K562 (cell line): ENCODE measurements around the gene UBL5. TPM values are rescaled to one million over a fixed set of nuclear protein-coding genes. Genes with fewer than 3 reads are reported as not detected.

Experiments
- ARID3B ChIP-seq: fragments of 250-450 bp; sonication (Bioruptor Pico); IDR thresholded peaks from 2 replicates; pipeline ENCODE4 v1.4.0; 2020; ENCODE audit warnings: borderline replicate concordance
- ATF2 ChIP-seq: sonication (generic); formaldehyde crosslinking; IDR thresholded peaks from 2 replicates; pipeline ENCODE4 v1.8.1; 2022; ENCODE audit warnings: missing genetic modification reagents
- CEBPG ChIP-seq, 3 experiments: fragments of 200-800 bp in 1 of 3; sonication (Bioruptor generic) in 1 of 3; sonication (generic) in 1 of 3; formaldehyde crosslinking in 1 of 3; IDR thresholded peaks in 2 of 3; conservative IDR thresholded peaks in 1 of 3; 2 replicates each; pipeline versions ENCODE4 v1.6.1 to v1.8.0; 2016 to 2022; ENCODE audit warnings: missing compliant biosample characterization in 2 of 3, missing genetic modification characterization in 2 of 3, mild to moderate bottlenecking in 1 of 3, missing genetic modification reagents in 1 of 3
- EHMT2 ChIP-seq: fragments of 450-650 bp; IDR thresholded peaks from 2 replicates; pipeline ENCODE4 v1.6.1; 2018; ENCODE audit warnings: antibody characterized with exemption
- LEF1 ChIP-seq: fragments of 450-650 bp; IDR thresholded peaks from 2 replicates; pipeline ENCODE4 v1.6.1; 2016; ENCODE audit warnings: mild to moderate bottlenecking
- MEF2D ChIP-seq: conservative IDR thresholded peaks from 2 replicates; pipeline ENCODE4 v1.6.1; 2016; ENCODE audit warnings: low read depth, missing genetic modification characterization, missing compliant biosample characterization
- NFATC3 ChIP-seq: fragments of 450-650 bp; IDR thresholded peaks from 2 replicates; pipeline ENCODE4 v1.6.1; 2017; ENCODE audit warnings: mild to moderate bottlenecking
- PHF21A ChIP-seq: fragments of 450-650 bp; IDR thresholded peaks from 2 replicates; pipeline ENCODE4 v1.6.1; 2017; ENCODE audit warnings: low read depth, borderline replicate concordance
- RBM39 ChIP-seq: fragments of 200-400 bp; formaldehyde crosslinking; optimal IDR thresholded peaks from 2 replicates; pipeline ENCODE3; 2018; ENCODE audit warnings: low read depth, low read length
- SIX5 ChIP-seq, 2 experiments: IDR thresholded peaks; 2 replicates each; pipeline ENCODE4 v1.6.1; 2011; ENCODE audit warnings: low read length in 2 of 2, borderline replicate concordance in 1 of 2, low read depth in 1 of 2, mild to moderate bottlenecking in 1 of 2, moderate library complexity in 1 of 2; ENCODE audit not compliant: insufficient read depth in 1 of 2
- SPI1 ChIP-seq: IDR thresholded peaks from 2 replicates; pipeline ENCODE4 v1.6.1; 2011; ENCODE audit warnings: low read depth, low read length, control low read depth, borderline replicate concordance
- SUPT5H ChIP-seq: fragments of 450-650 bp; IDR thresholded peaks from 2 replicates; pipeline ENCODE4 v1.6.1; 2016
- TFE3 ChIP-seq: fragments of 450-650 bp; formaldehyde crosslinking; IDR thresholded peaks from 2 replicates; pipeline ENCODE4 v1.4.0; 2020; ENCODE audit warnings: mild to moderate bottlenecking, mixed read lengths
- THAP7 ChIP-seq: fragments of 250-450 bp; sonication (Bioruptor Pico); IDR thresholded peaks from 2 replicates; pipeline ENCODE4 v1.5.0; 2021
- ZNF449 ChIP-seq: fragments of 250-450 bp; sonication (Bioruptor Pico); IDR thresholded peaks from 2 replicates; pipeline ENCODE4 v1.8.0; 2022; ENCODE audit warnings: moderate library complexity, mild to moderate bottlenecking, inconsistent platforms
- ZNF586 ChIP-seq: fragments of 450-650 bp; formaldehyde crosslinking; conservative IDR thresholded peaks from 2 replicates; pipeline ENCODE4 v1.4.0; 2020; ENCODE audit warnings: mild to moderate bottlenecking, moderate library complexity
- polyA plus RNA-seq, 8 experiments: library from polyadenylated mRNA; depleted of rRNA in 4 of 8; stranded (reverse) in 5 of 8; unstranded in 3 of 8; fragments of >200 nt; fragmentation: Nextera tagmentation in 2 of 8; fragmentation: Illumina TruSeq in 1 of 8; extraction: Ambion mirVana in 2 of 8; extraction: Trizol in 1 of 8; gene quantifications; 2 replicates each; pipeline versions ENCODE4 v1.2.1 to v1.2.3, GENCODE V29; 2011 to 2014; ENCODE audit warnings: inconsistent platforms in 1 of 8, missing spikeins in 1 of 8
- total RNA-seq, 7 experiments: library from RNA; depleted of rRNA in 6 of 7; stranded (reverse); fragments of >200 nt in 6 of 7; fragmentation: Illumina TruSeq in 2 of 7; extraction: Trizol in 2 of 7; gene quantifications; 2 replicates each; pipeline versions ENCODE4 v1.2.1 to v1.2.3, GENCODE V29; 2011 to 2021; ENCODE audit warnings: low replicate concordance in 1 of 7
- TF ChIP-seq, protein P1 (sequence below): fragments of 250-450 bp; sonication (Bioruptor Pico); IDR thresholded peaks from 2 replicates; pipeline ENCODE4 v1.6.1; 2021; ENCODE audit warnings: mild to moderate bottlenecking
- TF ChIP-seq, protein P2 (sequence below): fragments of 450-650 bp; formaldehyde crosslinking; IDR thresholded peaks from 2 replicates; pipeline ENCODE4 v1.4.0; 2022; ENCODE audit warnings: mild to moderate bottlenecking, moderate library complexity

Gene UBL5
- total and polyA plus RNA-seq, 9 of the 15 experiments (the other 6 are each of a cell fraction or from before 2014, with no cell fraction given), result 410 to 1,266 (median 613) TPM

DNA sequence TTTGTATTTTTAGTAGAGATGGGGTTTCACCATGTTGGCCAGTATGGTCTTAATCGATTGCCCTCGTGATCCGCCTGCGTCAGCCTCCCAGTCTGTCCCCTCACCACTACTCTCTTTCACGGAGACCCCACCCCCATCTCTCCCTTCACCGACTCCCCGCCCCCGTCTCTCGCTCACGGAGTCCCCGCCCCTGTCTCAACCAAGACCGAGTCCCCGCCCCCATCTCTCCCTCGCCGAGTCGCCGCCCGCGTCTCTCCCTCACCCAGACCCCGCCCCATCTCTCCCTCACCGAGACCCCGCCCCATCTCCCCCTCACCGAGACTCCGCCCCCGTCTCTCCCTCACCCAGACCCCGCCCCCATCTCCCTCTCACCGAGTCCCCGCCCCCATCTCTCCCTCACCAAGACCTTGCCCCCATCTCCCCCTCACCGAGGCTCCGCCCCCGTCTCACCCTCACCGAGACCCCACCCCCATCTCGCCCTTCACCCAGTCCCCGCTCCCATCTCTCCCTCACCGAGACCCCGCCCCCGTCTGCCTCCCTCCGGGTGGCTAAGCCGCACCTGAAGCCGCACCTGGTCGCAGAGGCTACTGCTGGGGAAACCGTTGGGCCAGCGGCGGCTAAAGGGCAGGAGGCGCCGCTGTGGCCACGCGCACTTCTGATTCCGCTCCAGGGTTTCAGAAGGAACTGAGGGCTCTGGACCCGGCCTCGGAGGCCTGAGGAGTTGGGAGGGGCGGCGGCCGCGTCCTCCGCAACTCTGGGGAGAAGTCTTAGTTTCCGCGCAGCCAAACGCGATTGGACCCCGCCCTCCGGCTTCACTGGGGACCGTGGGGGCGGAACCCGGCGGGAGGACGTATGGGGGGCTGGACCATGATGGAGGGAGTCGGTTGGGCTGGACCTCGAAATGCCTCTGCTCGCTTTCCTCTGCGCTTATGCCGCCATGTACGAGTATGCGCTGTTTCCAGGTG lies 42.1 kb upstream of the UBL5 start (continued):
- no peak for TF ChIP-seq ARID3B (CRISPR knock-in tag)
- TF ChIP-seq LEF1, result no peak; the same call in 1 of the 2 replicates
- no peak for TF ChIP-seq ATF2 (CRISPR knock-in tag)
- TF ChIP-seq TFE3 (CRISPR knock-in tag), result no peak
- TF ChIP-seq, protein P1, sequence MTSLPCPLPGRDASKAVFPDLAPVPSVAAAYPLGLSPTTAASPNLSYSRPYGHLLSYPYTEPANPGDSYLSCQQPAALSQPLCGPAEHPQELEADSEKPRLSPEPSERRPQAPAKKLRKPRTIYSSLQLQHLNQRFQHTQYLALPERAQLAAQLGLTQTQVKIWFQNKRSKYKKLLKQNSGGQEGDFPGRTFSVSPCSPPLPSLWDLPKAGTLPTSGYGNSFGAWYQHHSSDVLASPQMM (CRISPR knock-in tag), result no peak
- no peak for TF ChIP-seq CEBPG (CRISPR knock-in tag; IDR thresholded peaks at IDR 0.05)
- TF ChIP-seq CEBPG (tag; conservative IDR thresholded peaks at IDR 0.05 in 1 of 2, IDR thresholded peaks at IDR 0.05 in 1 of 2), result no peak
- TF ChIP-seq SPI1, result peak; percentile 46; the same call in 1 of the 2 replicates
- no peak for TF ChIP-seq SIX5 (IDR thresholded peaks at IDR 0.05; ENCODE audit: borderline replicate concordance in 1 of 2, insufficient read depth in 1 of 2, low read depth in 1 of 2, low read length in 2 of 2)
- no peak for TF ChIP-seq MEF2D (tag)
- TF ChIP-seq ZNF449 (CRISPR knock-in tag), result no peak
- TF ChIP-seq RBM39, result no peak
- peak; percentile 89 for TF ChIP-seq SUPT5H
- no peak for TF ChIP-seq THAP7 (CRISPR knock-in tag)
- TF ChIP-seq PHF21A, result no peak
- TF ChIP-seq NFATC3, result no peak
- no peak for TF ChIP-seq ZNF586 (CRISPR knock-in tag)
- no peak for TF ChIP-seq EHMT2
- TF ChIP-seq, protein P2, sequence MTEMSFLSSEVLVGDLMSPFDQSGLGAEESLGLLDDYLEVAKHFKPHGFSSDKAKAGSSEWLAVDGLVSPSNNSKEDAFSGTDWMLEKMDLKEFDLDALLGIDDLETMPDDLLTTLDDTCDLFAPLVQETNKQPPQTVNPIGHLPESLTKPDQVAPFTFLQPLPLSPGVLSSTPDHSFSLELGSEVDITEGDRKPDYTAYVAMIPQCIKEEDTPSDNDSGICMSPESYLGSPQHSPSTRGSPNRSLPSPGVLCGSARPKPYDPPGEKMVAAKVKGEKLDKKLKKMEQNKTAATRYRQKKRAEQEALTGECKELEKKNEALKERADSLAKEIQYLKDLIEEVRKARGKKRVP (CRISPR knock-in tag), result no peak
